ENCODE data around the gene SHH.

Gene SHH

GRCh38 chr7:155764438-155764793 is 47.8 kb downstream of the SHH start:
- no peak for DNase-seq (ENCODE audit: low read depth)

GRCh38 chr7:155763691-155764437 is 48.4 kb downstream of the SHH start:
- no peak for DNase-seq (ENCODE audit: low read depth)

GRCh38 chr7:155763122-155763521 is 49.1 kb downstream of the SHH start:
- no peak for DNase-seq (ENCODE audit: low read depth)

GRCh38 chr7:155762655-155763054 is 49.6 kb downstream of the SHH start:
- DNase-seq (ENCODE audit: low read depth): no peak

GRCh38 chr7:155762036-155762435 is 50.2 kb downstream of the SHH start:
- no peak for DNase-seq (ENCODE audit: low read depth)

GRCh38 chr7:155761162-155761561 is 51.1 kb downstream of the SHH start:
- DNase-seq (ENCODE audit: low read depth): no peak

GRCh38 chr7:155759740-155760430 is 52.4 kb downstream of the SHH start:
- no peak for DNase-seq (ENCODE audit: low read depth)

GRCh38 chr7:155758348-155758747 is 53.9 kb downstream of the SHH start:
- DNase-seq (ENCODE audit: low read depth): no peak

- DNase-seq (ENCODE audit: low read depth): no peak
Measured at GRCh38 chr7:155756322-155756721, 55.9 kb downstream of the SHH start.

- DNase-seq (ENCODE audit: low read depth): no peak
Measured at GRCh38 chr7:155755026-155755425, 57.2 kb downstream of the SHH start.

GRCh38 chr7:155754165-155754564 is 58.1 kb downstream of the SHH start:
- DNase-seq (ENCODE audit: low read depth): no peak

- DNase-seq (ENCODE audit: low read depth): no peak
Measured at GRCh38 chr7:155753446-155753965, 58.8 kb downstream of the SHH start.

- no peak for DNase-seq (ENCODE audit: low read depth)
Measured at GRCh38 chr7:155752756-155753445, 59.4 kb downstream of the SHH start.

GRCh38 chr7:155751409-155751808 is 60.9 kb downstream of the SHH start:
- no peak for DNase-seq (ENCODE audit: low read depth)

GRCh38 chr7:155750255-155751125 is 61.8 kb downstream of the SHH start:
- DNase-seq (ENCODE audit: low read depth): no peak
